Nephron (organoid): Measurements from ENCODE around the gene WDR74.
"Not testable (repeated sequence)": the region's sequence is repeated elsewhere in the genome, so short reads cannot be mapped to it uniquely, and the experiment has no call there.

ENCODE experiments used
- H3K27ac Mint-ChIP-seq, 3 experiments: 2 replicates each; pipeline ENCODE4 v1.8.0; 2020; ENCODE audit warnings: mixed read lengths in 3 of 3, mild to moderate bottlenecking in 2 of 3, moderate library complexity in 1 of 3
- H3K27me3 Mint-ChIP-seq: 2 replicates; pipeline ENCODE4 v1.8.0; 2021; ENCODE audit warnings: low read depth, mild to moderate bottlenecking, moderate library complexity, mixed read lengths
- H3K36me3 Mint-ChIP-seq: 2 replicates; pipeline ENCODE4 v1.8.0; 2020; ENCODE audit warnings: low read depth, mixed read lengths
- H3K4me1 Mint-ChIP-seq: 2 replicates; pipeline ENCODE4 v1.8.0; 2020; ENCODE audit warnings: mixed read lengths
- H3K4me3 Mint-ChIP-seq, 3 experiments: 2 replicates each; pipeline ENCODE4 v1.8.0; 2020; ENCODE audit warnings: mild to moderate bottlenecking in 3 of 3, mixed read lengths in 3 of 3, moderate library complexity in 2 of 3
- H3K9me3 Mint-ChIP-seq: 2 replicates; pipeline ENCODE4 v1.8.0; 2020; ENCODE audit warnings: mixed read lengths
- TF ChIP-seq, protein P1 (sequence below), 3 experiments: fragments of 200-600 bp; sonication (generic); IDR thresholded peaks; one replicate each; pipeline ENCODE4 v1.5.0; 2021; ENCODE audit warnings: antibody characterized with exemption in 3 of 3; ENCODE audit not compliant: unreplicated experiment in 3 of 3

The WDR74 gene

DNA sequence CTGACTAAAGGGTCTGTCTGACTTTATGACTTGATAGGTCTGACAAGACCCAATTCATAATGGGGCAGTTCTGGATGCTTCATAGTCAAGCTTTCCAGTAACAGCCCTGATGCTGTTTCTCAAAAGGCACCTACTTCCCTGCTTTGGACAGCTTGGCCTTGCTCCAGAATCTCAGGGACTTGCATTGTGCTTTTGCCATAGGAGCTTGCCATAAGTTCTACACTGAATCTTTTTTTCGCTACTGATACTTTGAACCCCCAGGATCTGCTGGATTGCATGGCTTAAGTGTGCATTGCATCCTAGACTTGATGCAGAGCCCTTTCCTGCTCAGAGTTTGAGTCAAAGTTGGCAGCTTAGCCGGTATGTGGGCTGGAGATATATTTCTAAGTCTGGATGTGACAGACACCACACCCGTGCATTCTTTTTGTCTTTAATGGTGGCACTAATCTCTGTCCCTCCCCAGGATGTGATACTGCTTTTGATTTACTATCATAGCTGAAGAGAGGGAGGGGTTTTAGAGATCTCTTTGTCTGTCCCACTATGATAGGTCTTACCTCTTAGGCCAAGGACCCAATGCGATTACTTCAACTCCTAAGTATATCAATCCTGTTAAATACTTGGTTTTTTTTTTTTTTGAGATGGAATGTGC lies 24.4 kb upstream of the WDR74 start:
- Mint-ChIP-seq H3K4me3 (no peak overlapping the region), H3K36me3 (no peaks in the 10 kb centered on the region), H3K4me1 (peaks cover 33% of the 10 kb centered on the region), H3K27ac (peak overlapping the region in 1 of 3 experiments; percentile 30), H3K27me3 (no peaks in the 10 kb centered on the region), H3K9me3 (no peaks in the 10 kb centered on the region)
- TF ChIP-seq, protein P1, sequence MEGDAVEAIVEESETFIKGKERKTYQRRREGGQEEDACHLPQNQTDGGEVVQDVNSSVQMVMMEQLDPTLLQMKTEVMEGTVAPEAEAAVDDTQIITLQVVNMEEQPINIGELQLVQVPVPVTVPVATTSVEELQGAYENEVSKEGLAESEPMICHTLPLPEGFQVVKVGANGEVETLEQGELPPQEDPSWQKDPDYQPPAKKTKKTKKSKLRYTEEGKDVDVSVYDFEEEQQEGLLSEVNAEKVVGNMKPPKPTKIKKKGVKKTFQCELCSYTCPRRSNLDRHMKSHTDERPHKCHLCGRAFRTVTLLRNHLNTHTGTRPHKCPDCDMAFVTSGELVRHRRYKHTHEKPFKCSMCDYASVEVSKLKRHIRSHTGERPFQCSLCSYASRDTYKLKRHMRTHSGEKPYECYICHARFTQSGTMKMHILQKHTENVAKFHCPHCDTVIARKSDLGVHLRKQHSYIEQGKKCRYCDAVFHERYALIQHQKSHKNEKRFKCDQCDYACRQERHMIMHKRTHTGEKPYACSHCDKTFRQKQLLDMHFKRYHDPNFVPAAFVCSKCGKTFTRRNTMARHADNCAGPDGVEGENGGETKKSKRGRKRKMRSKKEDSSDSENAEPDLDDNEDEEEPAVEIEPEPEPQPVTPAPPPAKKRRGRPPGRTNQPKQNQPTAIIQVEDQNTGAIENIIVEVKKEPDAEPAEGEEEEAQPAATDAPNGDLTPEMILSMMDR (IDR thresholded peaks at IDR 0.05; ENCODE audit: unreplicated experiment in 3 of 3) = no peak

DNA sequence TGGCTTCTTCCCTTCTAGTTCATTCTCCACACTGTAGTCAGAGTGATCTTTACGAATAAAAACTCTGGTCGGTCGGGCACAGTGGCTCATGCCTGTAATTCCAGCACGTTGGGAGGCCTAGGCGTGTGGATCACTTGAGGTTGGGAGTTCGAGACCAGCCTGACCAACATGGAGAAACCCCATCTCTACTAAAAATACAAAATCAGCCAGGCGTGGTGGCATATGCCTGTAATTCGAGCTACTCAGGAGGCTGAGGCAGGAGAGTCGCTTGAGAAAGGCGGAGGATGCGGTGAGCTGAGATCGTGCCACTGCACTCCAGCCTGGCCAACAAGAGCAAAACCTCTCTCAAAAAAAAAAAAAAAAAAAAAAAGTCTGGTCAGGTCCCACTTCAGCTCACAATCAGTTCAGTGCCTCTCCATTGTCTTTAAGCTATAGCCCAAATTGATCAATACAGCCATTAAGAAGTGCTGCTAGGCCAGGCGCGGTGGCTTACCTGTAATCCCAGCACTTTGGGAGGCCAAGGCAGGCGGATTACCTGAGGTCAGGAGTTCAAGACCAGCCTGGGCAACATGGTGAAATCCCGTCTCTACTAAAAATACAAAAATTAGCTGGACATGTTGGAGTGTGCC lies 22.3 kb upstream of the WDR74 start:
- peaks cover 46% of the 10 kb centered on the region for H3K4me1 Mint-ChIP-seq
- not testable (repeated sequence) for H3K9me3 Mint-ChIP-seq, H3K4me3 Mint-ChIP-seq, H3K36me3 Mint-ChIP-seq, H3K27me3 Mint-ChIP-seq, H3K27ac Mint-ChIP-seq

DNA sequence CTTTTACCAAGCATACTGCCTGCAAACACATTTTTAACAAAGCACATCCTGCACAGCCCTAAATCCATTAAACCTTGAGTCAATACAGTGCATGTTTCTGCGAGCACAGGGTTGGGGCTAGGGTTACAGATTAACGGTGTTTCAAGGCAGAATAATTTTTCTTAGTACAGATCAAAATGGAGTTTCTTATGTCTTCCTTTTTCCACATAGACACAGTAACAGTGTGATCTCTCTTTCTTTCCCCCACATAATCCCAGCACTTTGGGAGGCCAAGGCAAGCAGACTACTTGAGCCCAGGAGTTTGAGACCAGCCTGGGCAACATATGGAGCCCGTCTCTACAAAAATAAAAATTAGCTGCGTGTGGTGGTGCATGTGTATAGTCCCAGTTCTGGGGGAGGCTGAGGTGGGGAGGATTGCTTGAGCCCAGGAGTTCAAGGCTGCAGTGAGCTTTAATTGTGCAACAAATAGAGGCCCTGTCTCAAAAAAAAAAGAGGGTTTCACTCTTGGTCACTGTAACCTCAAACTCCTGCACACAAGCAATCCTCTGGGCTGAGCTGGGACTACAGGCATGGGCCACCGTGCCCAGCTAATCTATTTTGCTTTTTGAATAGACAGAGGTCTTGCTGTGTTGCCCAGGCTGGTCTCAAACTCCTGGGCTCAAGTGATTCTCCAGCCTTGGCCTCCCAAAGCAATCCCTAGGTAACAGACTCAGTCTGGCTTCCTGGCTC lies 21.6 kb upstream of the WDR74 start:
- H3K4me1 Mint-ChIP-seq = peaks cover 51% of the 10 kb centered on the region

DNA sequence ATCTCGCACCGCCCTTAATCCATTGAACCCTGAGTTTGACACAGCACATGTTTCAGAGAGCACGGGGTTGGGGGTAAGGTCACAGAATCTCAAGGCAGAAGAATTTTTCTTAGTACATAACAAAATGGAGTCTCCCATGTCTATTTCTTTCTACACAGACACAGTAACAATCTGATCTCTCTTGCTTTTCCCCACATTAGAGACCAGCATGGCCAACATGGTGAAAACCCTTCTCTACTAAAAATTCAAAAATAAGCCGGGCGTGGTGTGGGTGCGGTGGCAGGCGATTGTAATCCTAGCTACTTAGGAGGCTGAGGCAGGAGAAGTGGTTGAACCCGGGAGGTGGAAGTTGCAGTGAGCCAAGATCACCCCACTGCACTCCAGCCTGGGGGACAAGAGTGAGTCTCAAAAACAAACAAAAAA lies 19.9 kb upstream of the WDR74 start:
- peak overlapping the region in 1 of 3 experiments; percentile 55 for H3K27ac Mint-ChIP-seq
- not testable (repeated sequence) for H3K27me3 Mint-ChIP-seq, H3K9me3 Mint-ChIP-seq
- H3K36me3 Mint-ChIP-seq = peaks cover 14% of the 10 kb centered on the region
- peak overlapping the region in 1 of 3 experiments; percentile 27 for H3K4me3 Mint-ChIP-seq
- peaks cover 60% of the 10 kb centered on the region for H3K4me1 Mint-ChIP-seq

More for the DNA sequence above, 21.6 kb upstream of the WDR74 start:
- TF ChIP-seq, protein P1 (IDR thresholded peaks at IDR 0.05; ENCODE audit: unreplicated experiment in 3 of 3) = no peak
- H3K36me3 Mint-ChIP-seq = no peaks in the 10 kb centered on the region
- H3K4me3 Mint-ChIP-seq = no peak overlapping the region
- no peaks in the 10 kb centered on the region for H3K9me3 Mint-ChIP-seq
- H3K27me3 Mint-ChIP-seq = no peaks in the 10 kb centered on the region
- H3K27ac Mint-ChIP-seq = peak overlapping the region; percentile 75 to 92 (median 88)

DNA sequence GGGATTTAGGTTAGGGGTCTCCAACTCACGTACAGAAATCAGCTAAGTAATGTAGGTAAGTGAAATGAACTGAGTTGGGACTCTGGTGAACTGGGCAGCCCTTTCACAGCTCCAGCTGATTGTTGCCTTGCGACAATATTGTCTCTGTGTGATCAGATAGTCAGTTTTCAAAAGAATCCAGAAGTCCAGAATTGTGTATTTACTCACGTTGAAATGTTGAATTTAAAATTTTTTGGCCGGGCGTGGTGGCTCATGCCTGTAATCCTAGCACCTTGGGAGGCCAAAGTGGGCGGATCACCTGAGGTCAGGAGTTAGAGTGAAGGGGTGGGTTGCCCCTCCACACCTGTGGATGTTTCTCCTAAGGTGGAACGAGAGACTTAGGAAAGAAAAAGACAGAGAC lies 18.8 kb upstream of the WDR74 start:
- Mint-ChIP-seq H3K9me3 (no peaks in the 10 kb centered on the region), H3K27me3 (no peaks in the 10 kb centered on the region), H3K4me3 (peak overlapping the region; percentile 95 to 96 (median 96)), H3K36me3 (peaks cover 25% of the 10 kb centered on the region), H3K4me1 (peaks cover 63% of the 10 kb centered on the region), H3K27ac (peak overlapping the region; percentile 63 to 84 (median 72))
- TF ChIP-seq, protein P1 (IDR thresholded peaks at IDR 0.05; ENCODE audit: unreplicated experiment in 3 of 3) = no peak

DNA sequence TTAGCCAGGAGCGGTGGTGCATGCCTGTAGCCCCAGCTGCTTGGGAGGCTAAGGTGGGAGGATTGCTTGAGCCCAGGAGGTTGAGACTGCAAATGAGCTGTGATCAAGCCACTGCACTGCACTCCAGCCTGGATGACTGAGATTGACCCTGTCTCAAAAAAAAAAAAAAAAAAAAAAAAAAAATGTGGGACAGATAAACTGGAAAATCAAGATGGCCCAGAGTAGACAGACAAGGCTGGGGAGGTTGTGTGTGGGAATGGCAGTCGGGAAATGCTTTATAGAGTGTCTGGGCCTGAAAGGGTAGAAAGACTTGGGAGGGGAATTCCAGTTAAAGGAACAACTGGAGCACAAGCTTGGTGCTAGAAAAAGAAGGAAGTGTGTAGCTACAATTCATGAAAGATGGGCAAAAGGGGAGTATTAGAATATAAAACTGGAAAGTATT lies 18.2 kb upstream of the WDR74 start:
- H3K9me3 Mint-ChIP-seq = no peaks in the 10 kb centered on the region
- TF ChIP-seq, protein P1 (IDR thresholded peaks at IDR 0.05; ENCODE audit: unreplicated experiment in 3 of 3) = no peak
- H3K4me3 Mint-ChIP-seq = peak overlapping the region; percentile 95 to 96 (median 96)
- peak overlapping the region; percentile 63 to 84 (median 72) for H3K27ac Mint-ChIP-seq
- no peaks in the 10 kb centered on the region for H3K27me3 Mint-ChIP-seq
- peaks cover 65% of the 10 kb centered on the region for H3K4me1 Mint-ChIP-seq
- H3K36me3 Mint-ChIP-seq = peaks cover 31% of the 10 kb centered on the region
